ENCODE results near the gene GPT2.

DNA sequence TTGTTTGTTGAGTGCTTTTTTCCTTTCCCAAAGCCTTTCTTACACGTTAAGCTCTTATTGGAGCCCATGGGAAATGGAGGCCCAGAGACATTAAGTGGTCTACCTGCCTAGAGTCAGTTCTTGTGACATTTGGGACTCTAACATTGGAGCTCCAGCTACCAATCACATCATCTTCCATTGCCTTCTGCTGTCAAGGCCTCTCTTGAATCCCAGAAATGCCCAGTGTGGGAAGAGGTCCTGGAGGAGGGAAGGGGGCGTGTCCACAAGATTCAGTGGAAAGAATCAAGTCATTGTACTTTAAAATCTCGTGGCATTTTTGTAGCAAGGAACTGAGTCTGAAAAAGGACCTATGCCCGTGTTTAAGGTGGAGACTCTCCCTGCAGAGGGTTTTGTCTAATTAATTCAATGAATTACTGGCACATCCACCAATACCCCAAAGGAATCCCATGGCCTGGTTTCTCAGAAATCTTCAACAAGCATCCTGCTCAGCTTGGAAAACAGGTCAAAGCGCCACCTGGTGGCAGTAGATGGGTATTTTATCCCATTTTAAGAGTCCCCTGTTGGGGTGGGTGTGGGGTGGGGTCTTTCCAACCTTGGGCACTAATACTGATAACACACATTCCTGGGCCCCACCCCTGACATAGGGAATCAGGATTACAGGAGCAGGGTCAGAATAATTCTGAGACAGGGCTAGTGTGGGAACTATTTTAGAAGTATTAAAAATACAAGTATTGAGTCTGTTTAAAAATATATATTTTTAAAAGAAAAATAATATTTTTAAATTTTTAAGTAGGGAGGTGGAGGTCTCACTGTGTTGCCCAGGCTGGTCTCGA is 24.6 kb downstream of the GPT2 start:
- TF ChIP-seq, protein P1, sequence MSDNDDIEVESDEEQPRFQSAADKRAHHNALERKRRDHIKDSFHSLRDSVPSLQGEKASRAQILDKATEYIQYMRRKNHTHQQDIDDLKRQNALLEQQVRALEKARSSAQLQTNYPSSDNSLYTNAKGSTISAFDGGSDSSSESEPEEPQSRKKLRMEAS (IDR thresholded peaks at IDR 0.05; ENCODE audit: low read depth, low read length): no peak
- TF ChIP-seq, protein P2, sequence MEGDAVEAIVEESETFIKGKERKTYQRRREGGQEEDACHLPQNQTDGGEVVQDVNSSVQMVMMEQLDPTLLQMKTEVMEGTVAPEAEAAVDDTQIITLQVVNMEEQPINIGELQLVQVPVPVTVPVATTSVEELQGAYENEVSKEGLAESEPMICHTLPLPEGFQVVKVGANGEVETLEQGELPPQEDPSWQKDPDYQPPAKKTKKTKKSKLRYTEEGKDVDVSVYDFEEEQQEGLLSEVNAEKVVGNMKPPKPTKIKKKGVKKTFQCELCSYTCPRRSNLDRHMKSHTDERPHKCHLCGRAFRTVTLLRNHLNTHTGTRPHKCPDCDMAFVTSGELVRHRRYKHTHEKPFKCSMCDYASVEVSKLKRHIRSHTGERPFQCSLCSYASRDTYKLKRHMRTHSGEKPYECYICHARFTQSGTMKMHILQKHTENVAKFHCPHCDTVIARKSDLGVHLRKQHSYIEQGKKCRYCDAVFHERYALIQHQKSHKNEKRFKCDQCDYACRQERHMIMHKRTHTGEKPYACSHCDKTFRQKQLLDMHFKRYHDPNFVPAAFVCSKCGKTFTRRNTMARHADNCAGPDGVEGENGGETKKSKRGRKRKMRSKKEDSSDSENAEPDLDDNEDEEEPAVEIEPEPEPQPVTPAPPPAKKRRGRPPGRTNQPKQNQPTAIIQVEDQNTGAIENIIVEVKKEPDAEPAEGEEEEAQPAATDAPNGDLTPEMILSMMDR (IDR thresholded peaks at IDR 0.05; ENCODE audit: low read depth, low read length): peak; percentile 62
- TF ChIP-seq POLR2A (IDR thresholded peaks at IDR 0.05; ENCODE audit: extremely low read depth, insufficient read length) (no peak), MYC (IDR thresholded peaks at IDR 0.05; ENCODE audit: low read depth, low read length) (no peak)
